AG10803 (cell line): ENCODE data around the gene SNRPB.
"Not testable (repeated sequence)": the region's sequence is repeated elsewhere in the genome, so short reads cannot be mapped to it uniquely, and the experiment has no call there.

Source experiments
- DNase-seq: peaks from one replicate; pipeline ENCODE4 v3.0.0; 2010; ENCODE audit warnings: low read depth
- H3K4me3 ChIP-seq: 2 replicates; pipeline ENCODE4 v1.5.1; 2011; ENCODE audit warnings: mild to moderate bottlenecking, low read length, control low read depth
- CTCF ChIP-seq: conservative IDR thresholded peaks from 2 replicates; pipeline ENCODE4 v1.5.1; 2011; ENCODE audit warnings: mild to moderate bottlenecking, low read length, control low read depth, inconsistent platforms

SNRPB gene

GRCh38 chr20:2509468-2509781, 38.8 kb upstream of the SNRPB start:
- TF ChIP-seq CTCF = no peak
- DNase-seq = no peak
- peak overlapping the region; percentile 89 for H3K4me3 ChIP-seq

GRCh38 chr20:2508631-2509467, 38.3 kb upstream of the SNRPB start, which contains the start of gene ZNF343:
TSS of gene ZNF343 (minus strand) at chr20:2508915. CDS start at chr20:2493895, 15,020 bp downstream.
- no peak for TF ChIP-seq CTCF
- DNase-seq = peak; percentile 74

GRCh38 chr20:2507875-2508630, 37.5 kb upstream of the SNRPB start:
- no peak for TF ChIP-seq CTCF
- peak overlapping the region; percentile 89 for H3K4me3 ChIP-seq
- peak; percentile 63 for DNase-seq

More at GRCh38 chr20:2508631-2509467, 38.3 kb upstream of the SNRPB start, which contains the start of gene ZNF343:
- peak within 1 kb of the TSS; percentile 89 for H3K4me3 ChIP-seq

GRCh38 chr20:2507464-2507863, 36.9 kb upstream of the SNRPB start:
- no peak for DNase-seq
- no peak for TF ChIP-seq CTCF
- peak overlapping the region; percentile 89 for H3K4me3 ChIP-seq

- not testable (repeated sequence) for DNase-seq, H3K4me3 ChIP-seq
Observed at GRCh38 chr20:2506426-2506825, 35.8 kb upstream of the SNRPB start.

GRCh38 chr20:2504803-2505202, 34.2 kb upstream of the SNRPB start:
- DNase-seq, H3K4me3 ChIP-seq: not testable (repeated sequence)

- not testable (repeated sequence) for H3K4me3 ChIP-seq, DNase-seq
Observed at GRCh38 chr20:2502808-2503384, 32.3 kb upstream of the SNRPB start.

GRCh38 chr20:2485661-2486060, 15.1 kb upstream of the SNRPB start:
- no peak for TF ChIP-seq CTCF
- no peak overlapping the region for H3K4me3 ChIP-seq
- no peak for DNase-seq
